ENCODE results near the gene NUDT4B. TPM values are rescaled to one million over a fixed set of nuclear protein-coding genes. Genes with fewer than 3 reads are reported as not detected.
"Not testable (repeated sequence)": the region's sequence is repeated elsewhere in the genome, so short reads cannot be mapped to it uniquely, and the experiment has no call there.

NUDT4B gene
- 1 to 10 TPM in 2 of 3 donors, not detected in 1; 5.7 to 6.0 TPM for polyA plus RNA-seq

DNA sequence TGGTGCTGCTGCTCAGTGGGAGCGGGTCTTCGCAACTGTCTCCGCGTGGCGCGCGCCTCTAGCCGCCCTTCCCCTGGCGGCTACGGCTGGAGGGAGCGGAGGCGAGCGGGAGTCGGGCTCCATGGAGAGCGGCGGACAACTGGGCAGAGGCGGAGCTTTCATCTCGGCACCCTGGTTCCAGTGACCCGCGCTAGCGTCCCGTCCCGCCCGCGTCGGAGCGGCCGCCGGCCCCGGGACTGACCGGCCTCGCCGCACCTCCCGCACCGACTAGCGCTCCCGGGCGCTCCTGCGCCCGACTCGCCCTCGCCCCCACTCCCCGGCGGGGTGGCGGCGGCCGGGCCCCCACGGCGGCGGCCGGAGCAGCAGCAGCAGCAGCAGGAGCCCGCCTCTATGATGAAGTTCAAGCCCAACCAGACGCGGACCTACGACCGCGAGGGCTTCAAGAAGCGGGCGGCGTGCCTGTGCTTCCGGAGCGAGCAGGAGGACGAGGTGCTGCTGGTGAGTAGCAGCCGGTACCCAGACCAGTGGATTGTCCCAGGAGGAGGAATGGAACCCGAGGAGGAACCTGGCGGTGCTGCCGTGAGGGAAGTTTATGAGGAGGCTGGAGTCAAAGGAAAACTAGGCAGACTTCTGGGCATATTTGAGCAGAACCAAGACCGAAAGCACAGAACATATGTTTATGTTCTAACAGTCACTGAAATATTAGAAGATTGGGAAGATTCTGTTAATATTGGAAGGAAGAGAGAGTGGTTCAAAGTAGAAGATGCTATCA, at the start of gene NUDT4B:
Gene NUDT4B, plus strand, starts transcription at position 212 of the 772 bp plus-strand sequence. Its CDS starts 179 bp downstream, at position 391.
- not testable (repeated sequence) for H3K27ac ChIP-seq (ENCODE audit: low read depth, low read length)
- WGBS, 3 donors: no CpG with 5 or more reads among the region's 68 CpGs

- WGBS, 3 donors: no CpG with 5 or more reads among the region's 5 CpGs
- not testable (repeated sequence) for H3K27ac ChIP-seq (ENCODE audit: low read depth, low read length)
These were observed 49.2 kb upstream of the NUDT4B start for GRCh38 chr1:148699357-148699756.

GRCh38 chr1:148702242-148702641, 46.3 kb upstream of the NUDT4B start:
- WGBS, 3 donors: no CpG with 5 or more reads among the region's 1 CpG
- not testable (repeated sequence) for H3K27ac ChIP-seq (ENCODE audit: low read depth, low read length)

DNA sequence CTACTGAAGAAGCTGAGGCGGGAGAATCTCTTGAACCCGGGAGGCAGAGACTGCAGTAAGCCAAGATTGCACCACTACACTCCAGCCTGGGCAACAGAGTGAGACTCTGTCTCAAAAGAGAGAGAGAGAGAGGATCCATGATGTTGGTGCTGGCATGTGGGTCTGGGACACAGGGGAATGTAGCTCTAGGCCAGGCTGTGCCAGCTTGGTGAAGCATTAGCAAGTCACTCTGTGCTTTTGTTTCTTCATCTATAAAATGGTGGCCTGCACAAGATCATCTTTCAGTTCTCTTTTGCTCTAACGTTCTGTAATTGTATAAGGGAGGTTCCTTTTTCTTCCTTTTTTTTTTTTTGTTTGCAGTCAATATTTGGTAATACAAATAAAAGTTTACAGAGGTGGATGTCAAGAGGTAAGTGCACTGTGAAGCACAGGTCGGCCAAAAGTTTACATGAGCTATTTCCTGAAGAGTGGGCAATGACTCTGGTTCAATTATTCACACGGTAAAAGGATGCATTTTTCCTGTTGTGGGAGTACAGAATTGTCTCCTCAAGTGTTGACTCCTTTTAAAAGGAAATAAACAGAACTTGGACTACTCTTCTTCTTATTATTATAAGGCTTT, 44.5 kb upstream of the NUDT4B start:
- H3K27ac ChIP-seq (ENCODE audit: low read depth, low read length): not testable (repeated sequence)
- 0% methylated on average over 1 of the region's 5 CpGs; no CpG with 5 or more reads in 2 of the 3 donors for WGBS, 3 donors

DNA sequence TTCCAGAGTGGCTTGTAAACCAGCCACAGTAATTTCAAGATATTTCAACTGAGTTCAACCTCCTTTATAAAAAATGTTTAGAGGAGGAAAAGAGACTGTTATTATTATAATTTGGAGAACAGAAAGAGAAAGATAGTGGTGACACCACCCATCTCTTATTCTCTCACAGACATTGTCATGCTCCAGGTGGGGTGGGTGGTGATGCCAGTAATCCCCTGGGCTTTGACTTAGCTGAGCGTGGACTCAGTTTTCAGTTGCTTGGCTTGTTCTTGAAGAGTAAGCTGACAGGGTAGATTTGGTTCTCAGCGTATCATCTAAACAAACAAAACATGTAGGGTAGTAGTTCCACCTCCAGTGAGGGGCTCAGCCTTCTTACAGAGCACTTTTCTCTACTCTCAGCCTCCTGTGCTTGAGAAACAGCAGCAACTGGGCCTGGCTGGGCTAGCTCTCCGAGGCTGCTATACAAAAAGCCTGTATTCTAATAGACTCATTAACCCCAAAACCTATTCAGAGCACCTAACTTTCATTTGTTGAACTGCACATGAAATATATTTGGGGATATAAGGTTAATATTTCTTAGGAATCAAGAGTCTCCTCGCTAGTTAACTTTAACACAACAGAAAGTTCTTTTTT, 43.1 kb upstream of the NUDT4B start:
- not testable (repeated sequence) for H3K27ac ChIP-seq (ENCODE audit: low read depth, low read length)
- WGBS, 3 donors: 63 to 79% (median 67%) methylated on average over 1 of the region's 4 CpGs

- not testable (repeated sequence) for H3K27ac ChIP-seq (ENCODE audit: low read depth, low read length)
- WGBS, 3 donors: no CpG with 5 or more reads among the region's 1 CpG
These were observed 39.7 kb upstream of the NUDT4B start for GRCh38 chr1:148708779-148709333.

GRCh38 chr1:148710772-148711523, 37.6 kb upstream of the NUDT4B start:
- no CpG with 5 or more reads among the region's 8 CpGs for WGBS, 3 donors

DNA sequence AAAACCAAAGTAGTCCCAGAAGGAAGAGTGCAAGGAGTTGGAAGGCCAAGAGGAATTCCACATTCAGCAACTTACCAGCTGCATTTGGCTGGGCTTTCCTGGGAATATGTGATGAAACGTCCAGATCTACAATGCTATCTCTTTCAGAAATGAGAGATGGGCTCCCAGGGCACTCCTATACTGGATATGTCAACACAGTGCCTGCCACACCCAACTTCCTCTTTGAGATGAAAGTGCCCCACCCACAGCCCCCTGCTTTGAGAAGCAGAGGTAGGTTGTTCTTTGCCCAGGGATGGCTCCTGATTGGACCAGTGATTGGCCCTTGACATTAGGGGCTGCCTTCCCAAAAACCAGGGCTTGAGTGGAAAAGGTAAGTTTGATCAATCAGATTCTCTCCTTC, 36.2 kb upstream of the NUDT4B start:
- WGBS, 3 donors: 13 to 31% methylated on average over 1 of the region's 1 CpG; no CpG with 5 or more reads in 1 of the 3 donors
- H3K27ac ChIP-seq (ENCODE audit: low read depth, low read length): not testable (repeated sequence)

More at GRCh38 chr1:148710772-148711523, 37.6 kb upstream of the NUDT4B start:
- not testable (repeated sequence) for H3K27ac ChIP-seq (ENCODE audit: low read depth, low read length)

- WGBS, 3 donors: no CpG with 5 or more reads among the region's 3 CpGs
- not testable (repeated sequence) for H3K27ac ChIP-seq (ENCODE audit: low read depth, low read length)
These were observed 33.1 kb upstream of the NUDT4B start for GRCh38 chr1:148715518-148715917.

GRCh38 chr1:148716966-148717520, 31.5 kb upstream of the NUDT4B start:
- H3K27ac ChIP-seq (ENCODE audit: low read depth, low read length): not testable (repeated sequence)
- WGBS, 3 donors: no CpG with 5 or more reads among the region's 1 CpG

- no CpG with 5 or more reads among the region's 9 CpGs for WGBS, 3 donors
- not testable (repeated sequence) for H3K27ac ChIP-seq (ENCODE audit: low read depth, low read length)
These were observed 27.7 kb upstream of the NUDT4B start for GRCh38 chr1:148720918-148721317.

GRCh38 chr1:148722758-148723157, 25.8 kb upstream of the NUDT4B start:
- H3K27ac ChIP-seq (ENCODE audit: low read depth, low read length): not testable (repeated sequence)
- no CpG with 5 or more reads among the region's 2 CpGs for WGBS, 3 donors

GRCh38 chr1:148723515-148723914, 25.1 kb upstream of the NUDT4B start:
- not testable (repeated sequence) for H3K27ac ChIP-seq (ENCODE audit: low read depth, low read length)
- no CpG with 5 or more reads among the region's 3 CpGs for WGBS, 3 donors

GRCh38 chr1:148724872-148725271, 23.7 kb upstream of the NUDT4B start:
- not testable (repeated sequence) for H3K27ac ChIP-seq (ENCODE audit: low read depth, low read length)
- no CpG with 5 or more reads among the region's 3 CpGs for WGBS, 3 donors

DNA sequence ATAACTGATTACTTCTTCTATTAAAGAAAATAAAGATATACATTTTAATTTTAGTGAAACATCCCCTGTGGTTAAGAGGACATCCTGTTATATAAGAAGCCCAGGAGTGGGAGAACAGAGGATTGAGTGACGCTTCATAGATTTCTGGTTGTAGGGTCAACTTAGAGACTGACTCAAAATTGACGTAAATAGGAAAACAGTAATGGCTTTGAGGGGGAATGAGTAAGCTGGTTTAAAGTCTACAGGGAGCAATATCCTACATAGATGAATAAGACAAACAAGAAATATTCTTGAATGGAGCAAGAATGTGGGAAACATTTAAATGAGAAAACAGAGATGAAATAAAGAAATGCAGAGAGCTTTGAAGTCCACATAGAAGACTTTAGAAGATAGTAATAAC, 20.7 kb upstream of the NUDT4B start:
- no CpG with 5 or more reads among the region's 2 CpGs for WGBS, 3 donors
- H3K27ac ChIP-seq (ENCODE audit: low read depth, low read length): not testable (repeated sequence)

DNA sequence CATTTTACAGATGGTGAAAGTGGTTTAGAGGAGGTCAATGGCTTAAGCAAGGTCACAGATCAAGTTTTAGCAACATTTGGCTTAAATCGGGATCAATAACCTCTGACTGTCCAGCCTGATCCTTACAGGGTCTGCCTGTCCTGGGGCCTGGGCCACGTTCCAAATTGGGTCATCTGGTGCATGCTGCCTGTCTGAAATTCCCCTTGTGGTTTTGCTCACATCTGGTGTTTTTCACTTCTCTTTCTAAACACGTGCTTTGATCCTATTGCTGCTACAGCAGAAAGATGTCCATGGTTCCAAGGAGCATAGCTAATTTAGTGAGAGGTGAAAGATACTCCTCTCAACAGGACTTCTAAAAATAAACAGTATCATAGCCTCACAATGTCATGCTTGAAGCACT, 19.4 kb upstream of the NUDT4B start:
- WGBS, 3 donors: no CpG with 5 or more reads among the region's 3 CpGs
- H3K27ac ChIP-seq (ENCODE audit: low read depth, low read length): not testable (repeated sequence)

GRCh38 chr1:148729541-148729940, 19.0 kb upstream of the NUDT4B start:
- not testable (repeated sequence) for H3K27ac ChIP-seq (ENCODE audit: low read depth, low read length)
- WGBS, 3 donors: no CpG with 5 or more reads among the region's 2 CpGs

DNA sequence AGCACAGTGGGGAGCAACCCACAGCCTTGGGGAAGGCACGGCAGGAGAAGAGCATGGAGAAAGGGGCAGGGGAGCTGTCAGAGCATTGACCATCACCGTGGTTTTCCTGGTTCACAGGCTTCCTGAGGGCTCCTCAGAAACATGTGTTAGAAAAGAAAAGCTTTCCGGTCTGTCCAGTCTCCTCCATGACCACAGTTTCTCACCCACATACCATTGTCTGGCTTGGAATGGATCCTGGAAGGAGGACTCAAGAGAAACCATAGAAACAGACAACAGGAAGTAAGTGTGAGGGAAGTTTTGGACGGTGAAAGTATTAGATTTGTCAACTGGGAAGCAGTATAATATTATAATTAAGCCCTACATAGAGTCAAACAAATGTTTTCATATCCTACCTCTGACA, 16.3 kb upstream of the NUDT4B start:
- H3K27ac ChIP-seq (ENCODE audit: low read depth, low read length): not testable (repeated sequence)
- no CpG with 5 or more reads among the region's 4 CpGs for WGBS, 3 donors
